Measurements from ENCODE around the gene MROH2B.

MROH2B gene

DNA sequence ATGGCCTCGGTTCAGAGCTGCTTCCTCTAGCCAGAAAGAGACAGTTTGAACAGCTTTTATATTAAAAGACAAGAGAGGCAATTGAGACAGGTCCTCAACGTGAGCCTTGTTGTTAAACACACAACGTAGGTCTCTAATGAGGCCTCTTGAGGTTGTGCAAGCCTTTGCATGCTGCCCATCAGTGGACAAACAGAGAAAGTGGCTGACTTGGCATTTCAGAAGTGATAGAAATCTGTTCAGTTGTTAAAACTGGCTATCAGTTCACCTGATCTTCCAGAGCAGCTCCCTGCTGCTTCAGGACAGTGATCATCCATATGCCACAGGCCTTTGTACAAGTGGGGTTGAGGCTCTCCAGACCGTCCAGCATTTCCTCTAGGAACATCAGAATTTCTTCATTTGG, 58.8 kb downstream of the MROH2B start:
- no peak for DNase-seq

- no peak for DNase-seq
Measured at GRCh38 chr5:41010572-41010971, 60.6 kb downstream of the MROH2B start.

GRCh38 chr5:41009232-41009631, 61.9 kb downstream of the MROH2B start:
- DNase-seq, result no peak

DNA sequence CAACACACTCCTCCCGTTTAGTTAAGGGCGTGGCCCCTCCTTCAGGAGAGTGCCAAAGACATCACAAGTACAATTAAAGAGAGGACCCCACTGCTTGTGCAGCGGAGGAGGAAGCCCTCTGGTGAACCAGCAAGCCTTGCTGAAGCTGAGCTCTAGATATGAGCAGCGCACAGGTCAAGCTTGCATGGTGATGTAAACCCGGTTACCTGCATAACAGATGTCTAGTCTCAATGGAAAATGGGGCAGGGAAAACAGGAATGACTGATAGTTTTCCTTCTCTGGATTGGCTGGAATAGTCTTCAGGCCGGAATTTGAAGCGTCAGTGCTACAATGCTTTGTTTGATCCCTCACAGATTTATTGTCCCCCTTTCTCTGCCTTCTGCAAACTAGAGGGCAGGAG, 66.2 kb downstream of the MROH2B start:
- DNase-seq, result no peak

- no peak for DNase-seq
Measured at GRCh38 chr5:41003670-41004376, 67.3 kb downstream of the MROH2B start.

DNA sequence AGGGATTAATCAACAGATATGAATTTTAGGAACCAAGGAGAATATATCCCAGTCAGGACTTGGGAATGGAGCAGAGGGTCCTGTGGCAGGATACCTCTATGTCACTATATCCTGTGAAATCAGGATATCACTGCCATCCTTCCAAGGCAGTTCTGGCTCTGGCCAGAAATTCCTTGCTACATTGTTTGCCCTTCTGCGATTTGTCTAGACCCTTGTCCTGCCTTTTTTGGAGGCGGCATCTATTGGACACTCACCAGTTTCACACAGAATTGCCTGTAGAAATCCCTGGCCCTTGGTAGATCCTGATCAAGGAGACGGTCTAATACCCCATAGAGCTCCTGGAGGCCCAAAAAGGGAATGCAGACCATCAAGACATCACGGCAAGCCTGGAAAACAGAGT, 71.2 kb downstream of the MROH2B start:
- no peak for DNase-seq

DNA sequence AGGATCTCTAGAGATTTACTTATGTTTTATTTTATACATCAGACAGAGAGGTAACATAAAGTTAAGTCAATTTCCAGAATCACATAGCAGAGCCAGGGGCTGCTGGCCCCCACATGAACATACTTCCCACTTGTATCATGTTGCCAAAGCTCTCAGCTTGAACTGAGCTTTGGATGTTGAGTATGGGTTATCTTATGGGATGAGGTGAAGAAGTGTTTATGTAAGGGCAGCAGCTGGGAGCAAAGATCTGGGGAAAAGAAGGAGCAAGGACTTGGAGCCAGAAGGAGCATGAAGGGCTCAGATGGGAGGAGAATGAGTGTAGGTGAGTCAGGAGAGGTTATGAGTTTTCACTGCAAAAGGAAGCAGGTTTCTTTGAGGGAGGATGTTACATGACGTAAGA, 72.0 kb downstream of the MROH2B start:
- DNase-seq, result no peak

DNA sequence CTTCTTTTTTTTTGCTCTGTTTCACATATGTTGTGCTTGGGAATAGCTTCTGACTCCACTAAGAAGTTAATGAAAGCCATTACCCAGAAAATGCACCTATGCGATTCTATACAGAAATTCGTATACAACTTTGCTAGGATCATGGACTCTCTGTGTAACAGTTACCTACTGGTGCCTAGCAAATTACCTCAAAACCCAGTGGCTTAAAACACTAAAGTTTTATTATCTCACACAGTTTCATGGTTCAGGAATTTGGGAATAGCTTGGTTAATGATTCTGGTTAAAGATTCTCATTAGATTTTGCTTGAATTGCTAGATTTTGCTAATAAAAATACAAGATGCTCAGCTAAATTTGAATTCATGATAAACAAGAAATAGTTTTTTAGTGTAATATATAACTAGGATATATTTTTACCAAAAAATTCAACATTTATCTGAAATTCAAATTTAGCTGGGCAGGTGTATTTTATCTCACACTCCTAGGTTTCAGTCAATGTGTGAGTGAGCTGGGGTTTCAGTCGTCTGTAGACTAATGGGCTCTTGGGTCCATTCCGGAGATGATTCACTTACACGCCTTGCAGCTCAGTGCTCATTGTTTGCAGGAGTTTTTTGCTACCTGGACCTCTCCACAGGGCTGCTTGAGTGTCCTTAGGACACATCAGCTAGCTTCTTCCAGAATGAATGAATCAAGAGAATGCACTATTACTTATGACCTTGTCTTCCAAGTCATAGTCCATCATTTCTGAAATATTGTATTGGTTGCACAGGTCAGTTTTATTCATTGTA, 75.1 kb downstream of the MROH2B start:
- DNase-seq, result no peak

- DNase-seq, result no peak
Measured at GRCh38 chr5:40991981-40992559, 79.1 kb downstream of the MROH2B start.

DNA sequence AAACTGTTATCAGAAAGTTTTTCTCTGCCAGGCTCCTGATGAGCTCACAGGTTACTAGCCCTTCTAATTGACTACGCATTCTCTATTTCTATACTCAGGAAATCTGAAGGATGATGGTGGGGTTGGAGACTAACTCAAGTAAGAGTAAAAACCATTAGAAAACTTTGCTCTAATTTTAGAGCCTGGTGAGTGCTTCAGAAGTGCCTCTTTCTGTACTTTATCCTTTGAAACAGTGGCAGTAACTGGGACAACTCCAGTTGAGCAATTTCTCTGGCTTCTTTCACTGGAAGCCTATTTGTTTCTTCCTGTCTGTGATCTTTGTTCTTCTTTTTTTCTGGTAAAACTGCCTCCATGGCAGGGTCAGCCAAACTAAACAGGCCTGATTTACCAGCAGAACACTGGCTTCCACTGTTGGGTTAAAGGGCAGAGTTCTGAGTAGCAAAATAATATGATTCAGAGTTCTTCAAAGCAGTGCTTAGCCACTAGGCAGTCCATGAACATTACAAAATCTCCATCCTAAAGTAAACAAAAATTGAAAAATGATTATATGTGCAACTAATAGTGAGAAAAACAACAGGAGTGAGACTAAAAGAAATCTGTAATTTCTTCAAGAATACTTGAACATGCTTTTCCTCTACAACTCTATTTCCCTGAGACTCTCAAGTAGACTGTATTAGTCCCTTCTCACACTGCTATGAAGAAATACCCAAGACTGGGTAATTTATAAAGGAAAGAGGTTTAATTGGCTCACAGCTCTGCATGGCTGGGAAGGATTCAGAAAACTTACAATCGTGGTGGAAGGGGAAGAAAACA, 79.8 kb downstream of the MROH2B start:
- DNase-seq, result no peak

- no peak for DNase-seq
Measured at GRCh38 chr5:40988746-40989510, 82.2 kb downstream of the MROH2B start.

GRCh38 chr5:40987349-40987748, 83.8 kb downstream of the MROH2B start:
- no peak for DNase-seq

- no peak for DNase-seq
Measured at GRCh38 chr5:40986666-40987065, 84.5 kb downstream of the MROH2B start.

DNA sequence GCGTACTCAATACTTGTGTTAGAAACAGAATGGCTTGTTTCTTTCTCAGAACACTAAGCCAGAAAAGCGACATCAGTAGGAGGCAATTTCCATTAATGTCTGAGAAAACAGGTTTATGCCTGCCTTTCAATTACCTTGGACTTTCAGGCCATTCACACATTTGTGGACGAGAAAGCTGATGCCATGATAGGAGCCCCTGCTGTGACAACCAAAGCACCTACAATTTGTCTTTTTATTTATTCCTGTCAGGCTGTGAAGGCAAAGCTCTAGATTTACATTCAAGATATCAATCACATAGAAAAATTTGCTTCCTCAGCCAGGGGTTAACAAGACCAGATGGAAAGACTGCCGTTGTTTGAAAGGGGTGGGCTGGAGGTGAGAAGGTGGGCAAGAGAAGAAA, 85.6 kb downstream of the MROH2B start:
- DNase-seq, result no peak

GRCh38 chr5:40984884-40985283, 86.3 kb downstream of the MROH2B start:
- no peak for DNase-seq

DNA sequence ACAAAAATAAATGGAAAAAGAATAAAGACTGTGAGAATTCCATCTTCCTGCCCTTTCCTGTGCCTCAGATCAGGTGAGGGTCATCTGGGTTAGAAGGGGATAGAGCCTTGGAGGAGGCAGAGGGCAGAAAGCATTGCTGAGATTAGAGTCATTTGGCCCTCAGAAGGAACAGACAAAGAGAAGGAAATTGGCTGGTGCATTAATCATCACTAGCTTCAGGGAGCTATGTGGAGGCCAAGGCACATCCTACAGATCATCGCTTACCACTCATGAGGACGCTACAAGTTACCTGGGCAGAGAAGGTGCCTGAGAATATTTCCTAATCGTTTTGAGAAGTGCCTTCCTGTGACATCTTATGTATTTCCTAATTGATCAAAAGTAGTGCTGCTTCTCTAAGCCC, 87.4 kb downstream of the MROH2B start:
- no peak for DNase-seq

DNA sequence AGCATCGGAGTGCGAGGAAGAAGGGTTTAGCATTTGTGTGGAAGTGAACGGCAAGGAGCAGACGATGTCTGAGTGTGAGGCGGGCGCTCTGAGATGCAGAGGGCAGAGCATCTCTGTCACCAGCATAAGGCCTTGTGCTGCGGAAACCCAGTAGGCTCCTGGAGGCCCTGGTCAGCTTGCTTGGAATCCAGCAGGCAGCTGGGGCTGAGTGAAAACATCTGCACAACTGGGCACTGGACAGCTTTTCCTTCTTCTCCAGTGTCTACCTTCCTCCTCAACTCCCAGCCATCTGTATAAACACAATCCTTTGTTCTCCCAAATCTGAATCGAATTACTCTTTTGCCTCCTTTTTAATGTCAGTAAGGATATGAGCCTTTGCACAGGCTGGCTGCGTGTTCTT, 89.7 kb downstream of the MROH2B start:
- DNase-seq, result no peak

GRCh38 chr5:40976836-40977235, 94.3 kb downstream of the MROH2B start:
- DNase-seq, result no peak

DNA sequence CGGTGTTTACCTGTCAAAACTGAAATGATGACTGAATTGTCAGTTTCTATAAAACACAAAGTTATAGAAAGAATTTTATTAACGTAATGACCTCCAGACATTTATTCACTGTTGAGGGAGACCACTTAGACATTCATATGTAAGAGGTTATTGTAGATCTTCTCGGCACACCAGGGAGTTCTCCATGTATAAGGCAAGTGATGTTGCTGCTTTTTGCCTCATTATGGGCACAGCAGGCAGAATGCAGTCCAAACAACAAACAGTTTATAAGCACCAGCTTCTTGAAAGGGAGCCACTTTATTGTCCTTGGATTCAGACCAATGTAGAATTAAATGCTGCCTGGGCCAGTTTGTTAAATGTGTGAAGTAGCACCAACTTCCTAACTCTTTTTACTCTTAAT, 95.1 kb downstream of the MROH2B start:
- no peak for DNase-seq

DNA sequence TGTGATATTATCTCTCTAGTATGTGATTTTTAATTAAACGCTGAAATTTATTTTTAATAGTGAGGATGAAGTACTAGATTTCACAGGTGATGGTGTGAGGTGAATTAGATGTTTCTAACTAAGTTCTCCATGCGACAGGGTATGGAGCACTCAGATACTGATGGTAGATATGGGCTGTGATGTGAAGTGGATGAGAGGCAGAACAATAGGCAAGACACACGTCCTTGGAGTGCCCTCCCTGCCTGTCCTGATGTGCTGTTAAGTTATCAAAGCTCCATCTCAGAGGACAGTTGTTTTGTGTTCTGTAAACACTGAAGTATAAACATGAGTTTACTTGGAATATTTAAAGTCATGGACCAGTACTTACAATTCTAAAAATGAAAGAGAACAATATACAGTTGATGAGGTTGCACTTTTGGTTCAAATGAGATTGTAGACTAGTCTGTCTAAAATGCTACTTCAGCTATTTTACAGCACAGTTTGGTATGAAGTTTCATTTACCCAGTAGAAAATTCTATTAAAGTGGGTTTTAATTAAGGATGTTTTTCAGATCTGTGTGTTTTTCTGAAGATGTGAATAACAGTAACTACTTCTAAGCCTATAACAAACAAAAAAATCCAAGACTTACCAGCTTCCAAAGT, 97.7 kb downstream of the MROH2B start:
- no peak for DNase-seq

GRCh38 chr5:40972434-40972833, 98.7 kb downstream of the MROH2B start:
- DNase-seq, result no peak

Data from stimulated activated CD8-positive, alpha-beta memory T cell treated with anti-CD3 and anti-CD28 coated beads, Interleukin-4, amount 100 ng/mL, for 48 hours (primary cell).